Measurements from ENCODE around the gene RUBCN.

- TF ChIP-seq CTCF (IDR thresholded peaks at IDR 0.05 in 4 of 5, conservative IDR thresholded peaks at IDR 0.05 in 1 of 5) (no peak), POLR2A (IDR thresholded peaks at IDR 0.05) (no peak)
Measured at GRCh38 chr3:197736010-197736490, 654 bp downstream of the RUBCN start.

Data from gastrocnemius medialis (tissue), 4 donors.